Measurements from ENCODE around the gene SDR42E2.

- TF ChIP-seq CTCF (IDR thresholded peaks at IDR 0.05; ENCODE audit: low read depth, low read length) (no peak), EZH2phosphoT487 (IDR thresholded peaks at IDR 0.05; ENCODE audit: low read depth) (no peak)
Observed at GRCh38 chr16:22151246-22151998, 10.9 kb upstream of the SDR42E2 start.
